ENCODE results near the gene DACH1.

The DACH1 gene

GRCh38 chr13:71626421-71627117 lies 240.4 kb downstream of the DACH1 start:
- DNase-seq = no peak

DNA sequence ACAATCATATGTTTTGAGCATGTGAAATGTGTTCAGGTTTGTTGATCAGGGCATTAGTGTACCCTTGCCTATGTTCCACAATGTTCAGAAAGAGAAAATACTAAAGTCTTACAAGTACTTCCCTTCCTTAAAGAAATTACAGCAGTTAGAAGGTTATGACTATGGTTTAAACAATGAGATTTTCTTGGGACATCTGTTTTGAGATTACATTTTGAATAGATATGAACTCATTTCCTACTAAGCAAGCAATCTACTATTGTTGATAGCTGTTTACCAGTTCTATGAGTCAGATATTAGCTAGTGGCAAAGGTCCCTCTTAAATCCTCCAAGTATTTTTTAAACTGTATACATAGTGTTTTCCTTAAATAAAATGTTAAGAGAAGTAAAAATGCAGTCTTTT lies 241.3 kb downstream of the DACH1 start:
- DNase-seq = no peak

- DNase-seq = no peak
These were observed 242.1 kb downstream of the DACH1 start for GRCh38 chr13:71624653-71625600.

- no peak for DNase-seq
These were observed 245.6 kb downstream of the DACH1 start for GRCh38 chr13:71621174-71622124.

GRCh38 chr13:71619096-71619495 lies 247.9 kb downstream of the DACH1 start:
- DNase-seq = no peak

DNA sequence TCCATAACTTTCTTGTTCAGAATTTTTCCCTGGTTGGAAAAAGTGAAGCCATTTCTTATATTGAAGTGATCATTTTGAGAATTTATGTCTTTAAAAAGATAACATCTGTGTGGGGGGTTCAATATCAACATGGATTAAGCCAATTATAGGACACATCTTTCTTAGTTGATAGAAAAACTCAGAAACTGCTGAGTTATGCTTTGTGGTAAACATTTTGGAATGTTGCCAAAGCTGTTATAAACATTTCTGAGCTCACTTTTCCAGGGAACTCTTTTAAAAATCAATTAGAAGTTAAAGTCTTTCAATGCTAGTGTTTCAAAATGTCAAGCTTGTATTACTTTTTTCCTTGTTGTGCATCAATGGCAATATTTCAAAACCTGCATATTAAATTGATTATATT lies 248.8 kb downstream of the DACH1 start:
- DNase-seq = no peak

- no peak for DNase-seq
These were observed 249.7 kb downstream of the DACH1 start for GRCh38 chr13:71617265-71617664.

GRCh38 chr13:71613066-71613745 lies 253.8 kb downstream of the DACH1 start:
- DNase-seq = no peak

DNA sequence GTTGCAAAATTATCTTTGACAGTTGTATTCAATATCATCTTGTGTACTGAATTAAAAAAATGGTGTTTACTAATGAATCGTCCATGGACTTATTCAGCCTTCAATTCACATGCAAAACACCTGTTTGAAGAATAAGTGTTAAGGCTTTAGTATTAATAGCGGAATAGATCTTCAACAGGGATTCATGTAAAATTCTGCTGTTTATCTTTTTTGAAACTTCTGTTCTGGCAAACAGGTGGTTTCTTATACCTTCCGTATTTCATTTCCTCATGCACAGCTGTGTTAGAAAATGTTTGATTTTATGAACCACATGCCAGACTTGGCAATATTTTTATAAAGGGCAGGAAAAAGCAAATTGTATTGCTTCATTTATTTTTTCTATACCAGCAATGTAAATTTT lies 255.7 kb downstream of the DACH1 start:
- no peak for DNase-seq

DNA sequence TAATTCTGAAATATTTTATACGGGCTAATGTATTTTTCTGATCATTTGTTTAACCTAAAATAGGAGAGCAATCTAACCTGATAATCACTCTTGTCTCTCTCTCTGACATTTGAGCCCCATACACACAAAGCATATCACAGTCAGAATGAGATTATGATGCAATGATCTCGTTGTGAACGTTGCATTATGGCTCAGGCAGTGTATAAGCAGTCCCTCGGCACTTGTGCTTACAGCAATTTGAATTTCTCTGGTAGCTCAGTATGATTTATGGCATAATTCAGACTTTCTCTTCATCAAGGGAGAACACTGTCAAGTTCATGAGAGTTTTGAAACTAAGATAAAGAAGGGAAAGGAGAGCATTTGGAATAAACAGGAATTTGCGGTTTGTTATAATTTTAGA lies 256.1 kb downstream of the DACH1 start:
- DNase-seq = no peak

DNA sequence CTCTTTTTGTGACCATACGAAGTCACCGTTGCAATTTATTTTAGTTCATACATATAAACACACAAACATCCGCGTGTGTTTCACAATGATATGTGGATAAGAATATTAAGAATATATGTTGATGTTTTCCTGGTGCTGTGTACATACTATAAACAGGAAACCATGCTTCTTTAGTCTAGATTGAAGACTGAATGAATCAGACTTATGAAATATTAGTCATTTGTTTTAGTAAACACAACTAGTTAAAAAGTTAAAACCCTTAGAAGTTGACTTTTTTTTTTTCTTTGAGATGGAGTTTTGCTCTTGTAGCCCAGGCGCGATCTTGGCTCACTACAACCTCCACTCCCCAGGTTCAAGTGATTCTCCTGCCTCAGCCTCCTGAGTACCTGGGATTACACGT lies 257.7 kb downstream of the DACH1 start:
- DNase-seq = no peak

- no peak for DNase-seq
These were observed 259.4 kb downstream of the DACH1 start for GRCh38 chr13:71607575-71607974.

DNA sequence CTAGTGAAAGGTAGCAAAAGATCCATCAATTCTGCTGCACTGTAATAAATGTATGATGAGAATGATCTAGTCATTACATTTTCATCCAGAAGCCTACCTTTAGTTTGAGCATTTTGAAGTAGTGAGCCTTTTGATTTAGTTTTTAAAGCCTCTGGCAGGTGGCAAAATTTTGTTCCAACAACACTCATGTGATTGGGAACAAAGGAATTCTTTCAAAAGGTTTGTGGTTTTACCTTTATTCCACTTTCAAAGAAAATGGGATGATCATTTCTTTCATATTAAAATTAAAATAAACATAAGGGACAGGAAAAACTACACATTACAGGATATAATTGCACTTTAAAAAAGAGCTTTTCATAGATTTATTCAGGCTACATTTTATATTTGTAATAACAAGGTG lies 260.2 kb downstream of the DACH1 start:
- no peak for DNase-seq

- no peak for DNase-seq
These were observed 261.3 kb downstream of the DACH1 start for GRCh38 chr13:71605744-71606143.

DNA sequence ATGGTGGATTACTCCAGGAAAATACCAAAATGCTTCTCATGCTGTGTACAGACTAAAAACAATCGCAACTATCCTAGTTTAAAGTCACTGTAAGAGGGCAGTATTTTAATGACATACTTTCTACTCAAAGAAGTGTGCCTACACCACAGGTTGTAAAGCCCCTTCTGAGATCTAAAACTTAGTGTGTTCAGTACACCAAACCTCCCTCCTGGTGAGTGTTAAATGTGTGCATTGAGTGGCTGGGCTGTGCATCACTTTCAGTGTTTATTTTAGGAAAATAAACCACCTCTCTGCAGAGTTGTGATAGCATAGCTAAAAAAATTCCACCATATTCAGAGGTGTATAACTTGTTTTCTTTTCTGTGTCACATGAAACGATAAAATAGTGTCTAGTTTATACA lies 263.7 kb downstream of the DACH1 start:
- DNase-seq = no peak

GRCh38 chr13:71602344-71602743 lies 264.7 kb downstream of the DACH1 start:
- no peak for DNase-seq

- no peak for DNase-seq
These were observed 269.9 kb downstream of the DACH1 start for GRCh38 chr13:71597150-71597549.

GRCh38 chr13:71596116-71596515 lies 270.9 kb downstream of the DACH1 start:
- no peak for DNase-seq

DNA sequence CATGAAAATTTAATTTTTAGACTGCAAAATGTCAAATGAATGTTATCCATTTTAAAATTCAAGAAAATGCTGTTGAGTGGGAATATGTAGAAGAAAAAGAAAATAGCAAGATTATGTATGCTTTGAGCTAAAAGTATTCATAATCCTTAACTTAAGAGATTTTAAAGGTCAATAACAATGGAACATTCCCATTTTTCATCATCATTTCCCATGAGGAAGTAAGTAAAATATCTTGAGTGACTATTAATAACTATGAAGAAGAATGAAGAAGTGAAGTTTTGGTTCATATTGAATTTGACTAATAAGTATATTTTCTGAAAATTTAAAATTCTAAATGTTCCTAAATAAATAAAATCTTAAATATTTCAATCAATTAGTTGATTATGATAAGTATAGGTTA lies 273.4 kb downstream of the DACH1 start:
- no peak for DNase-seq

DNA sequence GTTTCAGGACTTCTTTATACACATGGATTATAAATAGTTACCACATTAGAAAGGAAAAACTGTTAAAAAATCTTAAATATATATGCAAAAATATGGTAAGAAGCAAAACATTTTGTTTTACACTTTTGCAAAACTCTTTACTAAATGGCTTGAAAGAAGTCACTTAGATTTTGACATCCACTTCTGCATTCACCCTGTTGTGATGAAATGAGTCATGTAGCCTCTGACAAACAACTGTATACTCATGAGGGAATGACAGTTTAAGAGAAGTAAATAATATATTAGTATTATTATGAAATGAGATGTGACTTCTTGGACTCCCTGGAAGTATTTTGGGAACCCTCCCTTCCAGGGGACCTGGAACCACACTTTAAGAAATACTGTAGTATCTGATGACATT lies 275.6 kb downstream of the DACH1 start:
- no peak for DNase-seq

DNA sequence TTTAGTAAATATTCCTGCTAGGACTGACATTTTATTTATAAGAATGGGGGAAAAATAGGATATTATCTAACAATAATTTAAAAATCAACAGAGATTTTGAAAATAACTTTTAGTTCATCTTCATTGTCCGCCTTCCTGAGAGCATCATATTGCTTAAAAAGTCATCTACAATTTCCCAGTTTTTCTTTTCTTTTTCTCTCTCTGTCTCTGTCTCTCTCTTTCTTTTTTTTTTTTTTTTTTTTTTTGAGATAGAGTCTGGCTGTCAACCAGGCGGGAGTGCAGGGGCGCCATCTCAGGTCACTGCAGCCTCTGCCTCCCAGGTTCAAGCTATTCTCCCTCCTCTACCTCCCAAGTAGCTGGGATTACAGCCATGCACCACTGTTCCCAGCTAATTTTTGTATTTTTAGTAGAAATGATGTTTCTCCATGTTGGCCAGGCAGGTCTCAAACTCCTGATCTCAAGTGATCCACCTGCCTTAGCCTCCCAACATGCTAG lies 276.3 kb downstream of the DACH1 start:
- no peak for DNase-seq
